IMR-90 (cell line): Measurements from ENCODE around the gene OR2A12. TPM values are rescaled to one million over a fixed set of nuclear protein-coding genes. Genes with fewer than 3 reads are reported as not detected.

ENCODE experiments used
- ATAC-seq: fragments of 200-7000 bp; cut with Tn5 transposase; 2 replicates; pipeline ENCODE4 v1.9.1; 2020; ENCODE audit warnings: low read depth, mild to moderate bottlenecking, moderate library complexity
- BruUV-seq: library from RNA; stranded (reverse); fragments of 400-500 nt; replicated peaks from 2 replicates; lab custom pipeline; 2021; lab: Mats Ljungman, UMichigan
- CTCF ChIA-PET: fragments of 300-600 bp; formaldehyde crosslinking; extraction: SDS; loops from one replicate; lab custom pipeline; 2021; ENCODE audit warnings: antibody characterized with exemption; lab: Yijun Ruan, JAX
- POLR2A ChIA-PET: fragments of 300-600 bp; sonication (Branson Sonifier 250); formaldehyde crosslinking; loops from one replicate; lab custom pipeline; 2022; ENCODE audit warnings: antibody characterized with exemption; ENCODE audit not compliant: unreplicated experiment; lab: Charles Lee
- DNase-seq: peaks from one replicate; pipeline ENCODE4 v3.0.0; 2013
- H2AFZ ChIP-seq: replicated peaks from 2 replicates; pipeline ENCODE3; 2013; ENCODE audit warnings: low read length, mild to moderate bottlenecking; ENCODE audit not compliant: poor library complexity
- H2AK5ac ChIP-seq: 2 replicates; pipeline ENCODE4 v1.6.1; 2013; ENCODE audit warnings: low read depth, low read length, inconsistent platforms
- H2AK9ac ChIP-seq: replicated peaks from 2 replicates; pipeline ENCODE3; 2013; ENCODE audit warnings: mild to moderate bottlenecking, low read depth, low read length, moderate library complexity; ENCODE audit not compliant: poor library complexity
- H2BK120ac ChIP-seq: 2 replicates; pipeline ENCODE4 v1.6.1; 2013; ENCODE audit warnings: low read depth, low read length, inconsistent platforms
- H2BK15ac ChIP-seq: 3 replicates; pipeline ENCODE4 v1.6.1; 2013; ENCODE audit warnings: low read depth, low read length, inconsistent platforms
- H2BK20ac ChIP-seq: 2 replicates; pipeline ENCODE4 v1.6.1; 2013; ENCODE audit warnings: low read depth, mild to moderate bottlenecking, inconsistent platforms, low read length, moderate library complexity
- H2BK5ac ChIP-seq: 2 replicates; pipeline ENCODE4 v1.6.1; 2013; ENCODE audit warnings: mild to moderate bottlenecking, low read depth, low read length, inconsistent platforms; ENCODE audit not compliant: poor library complexity, severe bottlenecking
- H3K14ac ChIP-seq: replicated peaks from 2 replicates; pipeline ENCODE4 v1.6.1; 2013; ENCODE audit warnings: low read depth, low read length, inconsistent platforms
- H3K18ac ChIP-seq: 2 replicates; pipeline ENCODE4 v1.6.1; 2013; ENCODE audit warnings: low read depth, low read length, control low read depth
- H3K23ac ChIP-seq: 2 replicates; pipeline ENCODE4 v1.6.1; 2013; ENCODE audit warnings: low read depth, low read length, inconsistent platforms
- H3K27ac ChIP-seq: 2 replicates; pipeline ENCODE4 v1.5.1; 2013; ENCODE audit warnings: mild to moderate bottlenecking, control low read depth, low read length; ENCODE audit not compliant: insufficient read depth
- H3K27me3 ChIP-seq: 2 replicates; pipeline ENCODE4 v1.6.1; 2013; ENCODE audit warnings: low read length; ENCODE audit not compliant: control insufficient read depth, insufficient read depth
- H3K36me3 ChIP-seq: 2 replicates; pipeline ENCODE4 v1.6.1; 2013; ENCODE audit warnings: low read length, mixed read lengths; ENCODE audit not compliant: control insufficient read depth, insufficient read depth
- H3K4ac ChIP-seq: 2 replicates; pipeline ENCODE4 v1.6.1; 2013; ENCODE audit warnings: low read depth, low read length, inconsistent platforms
- H3K4me1 ChIP-seq: 2 replicates; pipeline ENCODE4 v1.6.1; 2013; ENCODE audit warnings: low read length, mixed read lengths; ENCODE audit not compliant: control insufficient read depth, insufficient read depth
- H3K4me2 ChIP-seq: 2 replicates; pipeline ENCODE4 v1.6.1; 2013; ENCODE audit warnings: low read depth, mild to moderate bottlenecking, control low read depth, low read length, moderate library complexity
- H3K4me3 ChIP-seq: 2 replicates; pipeline ENCODE4 v1.5.1; 2013; ENCODE audit warnings: low read depth, mild to moderate bottlenecking, control low read depth, low read length, moderate library complexity; ENCODE audit not compliant: insufficient read depth
- H3K56ac ChIP-seq: 2 replicates; pipeline ENCODE4 v1.6.1; 2013; ENCODE audit warnings: low read length, inconsistent platforms; ENCODE audit not compliant: insufficient read depth; ENCODE audit errors: extremely low read depth
- H3K79me1 ChIP-seq, 2 experiments: 2 replicates each; pipeline ENCODE4 v1.6.1; 2013; ENCODE audit warnings: low read length in 2 of 2, inconsistent platforms in 1 of 2, low read depth in 1 of 2
- H3K9ac ChIP-seq: 2 replicates; pipeline ENCODE4 v1.6.1; 2013; ENCODE audit warnings: low read depth, low read length, control low read depth
- H3K9me1 ChIP-seq: 2 replicates; pipeline ENCODE4 v1.6.1; 2013; ENCODE audit warnings: low read length, inconsistent platforms; ENCODE audit not compliant: insufficient read depth
- H3K9me3 ChIP-seq: 2 replicates; pipeline ENCODE4 v1.6.1; 2013; ENCODE audit warnings: low read length; ENCODE audit not compliant: control insufficient read depth, insufficient read depth
- H4K20me1 ChIP-seq: 2 replicates; pipeline ENCODE4 v1.6.1; 2013; ENCODE audit warnings: low read length, inconsistent platforms; ENCODE audit not compliant: insufficient read depth
- H4K5ac ChIP-seq: 2 replicates; pipeline ENCODE4 v1.6.1; 2013; ENCODE audit warnings: mild to moderate bottlenecking, low read depth, low read length, control low read depth
- H4K8ac ChIP-seq, 2 experiments: 2 replicates each; pipeline ENCODE4 v1.6.1; 2013; ENCODE audit warnings: low read depth in 2 of 2, low read length in 2 of 2, control low read depth in 1 of 2, inconsistent platforms in 1 of 2
- H4K91ac ChIP-seq: 2 replicates; pipeline ENCODE4 v1.6.1; 2013; ENCODE audit warnings: low read depth, low read length, inconsistent platforms; ENCODE audit not compliant: insufficient read depth
- BHLHE40 ChIP-seq: fragments of 150-350 bp; IDR thresholded peaks from 2 replicates; pipeline ENCODE4 v1.6.1; 2016; ENCODE audit warnings: mild to moderate bottlenecking, low read depth, low read length
- CEBPB ChIP-seq: IDR thresholded peaks from 2 replicates; pipeline ENCODE4 v1.6.1; 2012; ENCODE audit warnings: low read depth, low read length, improper control_type of control experiment
- CHD1 ChIP-seq: IDR thresholded peaks from 2 replicates; pipeline ENCODE4 v1.6.1; 2012; ENCODE audit warnings: low read depth, low read length, improper control_type of control experiment
- FOS ChIP-seq: fragments of 150-350 bp; IDR thresholded peaks from 2 replicates; pipeline ENCODE4 v1.6.1; 2016; ENCODE audit warnings: low read depth, low read length
- MAFK ChIP-seq: IDR thresholded peaks from 2 replicates; pipeline ENCODE4 v1.6.1; 2012; ENCODE audit warnings: low read depth, low read length, improper control_type of control experiment
- MAZ ChIP-seq: IDR thresholded peaks from 2 replicates; pipeline ENCODE4 v1.6.1; 2012; ENCODE audit warnings: low read depth, mild to moderate bottlenecking, low read length, improper control_type of control experiment, moderate library complexity, borderline replicate concordance
- MXI1 ChIP-seq: IDR thresholded peaks from 2 replicates; pipeline ENCODE4 v1.6.1; 2012; ENCODE audit warnings: low read depth, mild to moderate bottlenecking, low read length, moderate library complexity, borderline replicate concordance
- NFE2L2 ChIP-seq: fragments of 150-350 bp; IDR thresholded peaks from 2 replicates; pipeline ENCODE4 v1.6.1; 2016; ENCODE audit warnings: low read depth, mild to moderate bottlenecking, low read length
- POLR2A ChIP-seq: IDR thresholded peaks from 2 replicates; pipeline ENCODE4 v1.6.1; 2012; ENCODE audit warnings: mild to moderate bottlenecking, low read depth, low read length
- RAD21 ChIP-seq: IDR thresholded peaks from 2 replicates; pipeline ENCODE4 v1.6.1; 2012; ENCODE audit warnings: low read length, improper control_type of control experiment
- RCOR1 ChIP-seq: IDR thresholded peaks from 2 replicates; pipeline ENCODE4 v1.6.1; 2012; ENCODE audit warnings: mild to moderate bottlenecking, low read length, improper control_type of control experiment; ENCODE audit not compliant: insufficient replicate concordance
- RFX5 ChIP-seq: IDR thresholded peaks from 2 replicates; pipeline ENCODE4 v1.8.0; 2012; ENCODE audit warnings: low read depth, mild to moderate bottlenecking, low read length, moderate library complexity
- SMC3 ChIP-seq: fragments of 150-350 bp; IDR thresholded peaks from 2 replicates; pipeline ENCODE4 v1.6.1; 2016; ENCODE audit warnings: low read depth, mild to moderate bottlenecking, antibody characterized with exemption, low read length, moderate library complexity
- WGBS, 2 experiments: methylation state at CpG; one replicate each; pipeline versions ENCODE4 v1.1.5 to v1.1.7; 2013; ENCODE audit warnings: missing lambda C conversion rate in 2 of 2; ENCODE audit not compliant: insufficient read length in 1 of 2; ENCODE audit errors: extremely low coverage in 2 of 2; 5-methylcytosine and 5-hydroxymethylcytosine counted together
- dilution Hi-C: fragments of 300-500 bp; cut with HindIII; formaldehyde crosslinking; loops from one replicate; pipeline ENCODE4 v1.14.3; 2018; ENCODE audit warnings: low sequenced_read_pairs; ENCODE audit not compliant: unreplicated experiment
- in situ Hi-C: fragments of 300-500 bp; cut with MboI; formaldehyde crosslinking; loops from 3 replicates; pipeline ENCODE4 v1.14.3; 2019; ENCODE audit warnings: low sequenced_read_pairs, inconsistent platforms, mixed read lengths
- intact Hi-C: fragments of 100-400 bp; cut with micrococcal nuclease; formaldehyde crosslinking; loops from 2 replicates; pipeline ENCODE4 v1.10.0; 2022
- polyA plus RNA-seq, 3 experiments: library from polyadenylated mRNA; depleted of rRNA; stranded (reverse); fragments of >200 nt; gene quantifications; 2 replicates each; pipeline ENCODE4 v1.2.3, GENCODE V29; 2012; ENCODE audit warnings: low replicate concordance in 1 of 3
- total RNA-seq: library from RNA; depleted of rRNA; stranded (reverse); fragments of >200 nt; gene quantifications from 2 replicates; pipeline ENCODE4 v1.2.3, GENCODE V29; 2012
- TF ChIP-seq, protein P1 (sequence below): fragments of 150-350 bp; IDR thresholded peaks from 2 replicates; pipeline ENCODE4 v1.6.1; 2017; ENCODE audit warnings: mild to moderate bottlenecking, antibody characterized with exemption, low read length, low read depth
- TF ChIP-seq, protein P2 (sequence below): fragments of 150-350 bp; IDR thresholded peaks from 2 replicates; pipeline ENCODE4 v1.6.1; 2016; ENCODE audit warnings: low read depth, mild to moderate bottlenecking, low read length, moderate library complexity, borderline replicate concordance
- TF ChIP-seq, protein P3 (sequence below): conservative IDR thresholded peaks from 2 replicates; pipeline ENCODE4 v1.5.1; 2012; ENCODE audit warnings: mild to moderate bottlenecking, low read depth, low read length, improper control_type of control experiment

OR2A12 gene
- total and polyA plus RNA-seq, 2 of the 4 experiments (the other 2 are of a cell fraction) = not detected

DNA sequence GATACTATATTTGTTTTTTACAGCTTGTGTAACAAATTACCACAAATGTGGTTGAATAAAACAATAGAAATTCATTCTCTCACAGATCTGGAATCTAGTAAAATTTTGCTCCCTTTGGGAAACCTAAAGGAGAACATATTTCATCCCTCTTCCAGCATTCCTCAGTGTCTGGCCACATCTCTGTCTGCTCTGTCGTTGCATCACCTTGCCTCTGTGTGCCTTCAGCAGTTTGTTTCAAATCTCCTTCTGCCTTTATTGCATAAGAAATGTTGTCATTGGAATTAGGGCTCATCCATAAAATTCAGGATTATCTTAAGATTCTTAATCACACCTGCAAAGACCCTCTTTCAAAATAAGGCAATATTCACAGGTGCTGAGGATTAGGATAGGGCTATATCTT lies 51.4 kb downstream of the OR2A12 start:
- ChIA-PET POLR2A (no interaction called here), CTCF (interaction anchor here (1.3 kb wide), 1 partner anchor 10 kb away, joined by 3 read pairs; no protein-coding TSS in a partner anchor)
- intact Hi-C loops = no loop called here
- Histone ChIP-seq H3K27ac (no peak overlapping the region), H2AK5ac (no peak overlapping the region), H4K20me1 (no peaks in the 10 kb centered on the region), H2BK5ac (no peak overlapping the region), H2AFZ (no peak overlapping the region), H3K4me3 (no peak overlapping the region), H4K91ac (no peak overlapping the region), H3K56ac (no peak overlapping the region), H3K4me2 (no peak overlapping the region), H2AK9ac (no peak overlapping the region), H3K9ac (no peak overlapping the region), H2BK15ac (no peak overlapping the region), H3K9me3 (no peaks in the 10 kb centered on the region), H4K8ac (no peak overlapping the region), H4K5ac (no peak overlapping the region), H2BK120ac (no peak overlapping the region), H3K9me1 (no peaks in the 10 kb centered on the region), H3K79me1 (no peaks in the 10 kb centered on the region), H3K18ac (no peak overlapping the region), H3K4ac (no peak overlapping the region), H2BK20ac (no peak overlapping the region), H3K4me1 (no peaks in the 10 kb centered on the region), H3K23ac (no peak overlapping the region), H3K36me3 (no peaks in the 10 kb centered on the region), H3K27me3 (no peaks in the 10 kb centered on the region), H3K14ac (no peak overlapping the region)
- BruUV-seq = no TSS peak
- TF ChIP-seq RAD21 = no peak
- TF ChIP-seq, protein P1, sequence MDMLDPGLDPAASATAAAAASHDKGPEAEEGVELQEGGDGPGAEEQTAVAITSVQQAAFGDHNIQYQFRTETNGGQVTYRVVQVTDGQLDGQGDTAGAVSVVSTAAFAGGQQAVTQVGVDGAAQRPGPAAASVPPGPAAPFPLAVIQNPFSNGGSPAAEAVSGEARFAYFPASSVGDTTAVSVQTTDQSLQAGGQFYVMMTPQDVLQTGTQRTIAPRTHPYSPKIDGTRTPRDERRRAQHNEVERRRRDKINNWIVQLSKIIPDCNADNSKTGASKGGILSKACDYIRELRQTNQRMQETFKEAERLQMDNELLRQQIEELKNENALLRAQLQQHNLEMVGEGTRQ = no peak
- TF ChIP-seq MAZ = no peak
- no peak for TF ChIP-seq MXI1
- TF ChIP-seq POLR2A = no peak
- TF ChIP-seq, protein P2, sequence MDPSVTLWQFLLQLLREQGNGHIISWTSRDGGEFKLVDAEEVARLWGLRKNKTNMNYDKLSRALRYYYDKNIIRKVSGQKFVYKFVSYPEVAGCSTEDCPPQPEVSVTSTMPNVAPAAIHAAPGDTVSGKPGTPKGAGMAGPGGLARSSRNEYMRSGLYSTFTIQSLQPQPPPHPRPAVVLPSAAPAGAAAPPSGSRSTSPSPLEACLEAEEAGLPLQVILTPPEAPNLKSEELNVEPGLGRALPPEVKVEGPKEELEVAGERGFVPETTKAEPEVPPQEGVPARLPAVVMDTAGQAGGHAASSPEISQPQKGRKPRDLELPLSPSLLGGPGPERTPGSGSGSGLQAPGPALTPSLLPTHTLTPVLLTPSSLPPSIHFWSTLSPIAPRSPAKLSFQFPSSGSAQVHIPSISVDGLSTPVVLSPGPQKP = no peak
- no peak for TF ChIP-seq RCOR1
- TF ChIP-seq CHD1 = no peak
- TF ChIP-seq, protein P3, sequence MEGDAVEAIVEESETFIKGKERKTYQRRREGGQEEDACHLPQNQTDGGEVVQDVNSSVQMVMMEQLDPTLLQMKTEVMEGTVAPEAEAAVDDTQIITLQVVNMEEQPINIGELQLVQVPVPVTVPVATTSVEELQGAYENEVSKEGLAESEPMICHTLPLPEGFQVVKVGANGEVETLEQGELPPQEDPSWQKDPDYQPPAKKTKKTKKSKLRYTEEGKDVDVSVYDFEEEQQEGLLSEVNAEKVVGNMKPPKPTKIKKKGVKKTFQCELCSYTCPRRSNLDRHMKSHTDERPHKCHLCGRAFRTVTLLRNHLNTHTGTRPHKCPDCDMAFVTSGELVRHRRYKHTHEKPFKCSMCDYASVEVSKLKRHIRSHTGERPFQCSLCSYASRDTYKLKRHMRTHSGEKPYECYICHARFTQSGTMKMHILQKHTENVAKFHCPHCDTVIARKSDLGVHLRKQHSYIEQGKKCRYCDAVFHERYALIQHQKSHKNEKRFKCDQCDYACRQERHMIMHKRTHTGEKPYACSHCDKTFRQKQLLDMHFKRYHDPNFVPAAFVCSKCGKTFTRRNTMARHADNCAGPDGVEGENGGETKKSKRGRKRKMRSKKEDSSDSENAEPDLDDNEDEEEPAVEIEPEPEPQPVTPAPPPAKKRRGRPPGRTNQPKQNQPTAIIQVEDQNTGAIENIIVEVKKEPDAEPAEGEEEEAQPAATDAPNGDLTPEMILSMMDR = no peak
- no peak for TF ChIP-seq BHLHE40
- TF ChIP-seq NFE2L2 = no peak
- no peak for TF ChIP-seq CEBPB
- no peak for TF ChIP-seq SMC3
- TF ChIP-seq RFX5 = no peak
- no peak for TF ChIP-seq FOS
- TF ChIP-seq MAFK = no peak
- whole genome bisulfite sequencing, 2 experiments = no CpG with 5 or more reads among the region's 1 CpG
- no peak for DNase-seq
- dilution Hi-C loops = no loop called here
- in situ Hi-C loops = no loop called here
- ATAC-seq = no peak
